H9 (cell line): ENCODE results near the gene FHIP2A. TPM values are rescaled to one million over a fixed set of nuclear protein-coding genes. Genes with fewer than 3 reads are reported as not detected.

Experiments
- DNase-seq: peaks from one replicate; pipeline ENCODE4 v3.0.0-alpha.2; 2017
- H2AFZ ChIP-seq: one replicate; pipeline ENCODE4 v1.6.1; 2013; ENCODE audit warnings: mild to moderate bottlenecking, low read length, control low read depth, moderate library complexity
- H2AK5ac ChIP-seq: 2 replicates; pipeline ENCODE4 v1.6.1; 2013; ENCODE audit warnings: low read length, control low read depth, mixed read lengths; ENCODE audit not compliant: insufficient read length
- H2BK120ac ChIP-seq: one replicate; pipeline ENCODE4 v1.6.1; 2013; ENCODE audit warnings: low read depth, mild to moderate bottlenecking, low read length, control low read depth, inconsistent platforms; ENCODE audit not compliant: poor library complexity, severe bottlenecking
- H2BK12ac ChIP-seq: 2 replicates; pipeline ENCODE4 v1.6.1; 2013; ENCODE audit warnings: low read length, control low read depth, mixed read lengths, low read depth; ENCODE audit not compliant: insufficient read length
- H2BK15ac ChIP-seq: 2 replicates; pipeline ENCODE4 v1.6.1; 2013; ENCODE audit warnings: low read depth, low read length, control low read depth
- H2BK20ac ChIP-seq: one replicate; pipeline ENCODE4 v1.6.1; 2013; ENCODE audit warnings: low read depth, mild to moderate bottlenecking, low read length, control low read depth, inconsistent platforms; ENCODE audit not compliant: poor library complexity, severe bottlenecking
- H2BK5ac ChIP-seq: 2 replicates; pipeline ENCODE4 v1.6.1; 2013; ENCODE audit warnings: low read length, control low read depth, mixed read lengths; ENCODE audit not compliant: insufficient read length
- H3K14ac ChIP-seq: 2 replicates; pipeline ENCODE4 v1.6.1; 2013; ENCODE audit warnings: low read length, control low read depth; ENCODE audit not compliant: insufficient read depth
- H3K18ac ChIP-seq: 2 replicates; pipeline ENCODE4 v1.6.1; 2013; ENCODE audit warnings: low read depth, mild to moderate bottlenecking, mixed read lengths, low read length, control low read depth; ENCODE audit not compliant: insufficient read length
- H3K23ac ChIP-seq: 2 replicates; pipeline ENCODE4 v1.6.1; 2013; ENCODE audit warnings: low read length, control low read depth, mixed read lengths, low read depth; ENCODE audit not compliant: insufficient read length
- H3K23me2 ChIP-seq: 2 replicates; pipeline ENCODE4 v1.6.1; 2013; ENCODE audit warnings: low read depth, mild to moderate bottlenecking, mixed read lengths, low read length, control low read depth; ENCODE audit not compliant: insufficient read length, poor library complexity, severe bottlenecking
- H3K27ac ChIP-seq: 2 replicates; pipeline ENCODE4 v1.5.1; 2013; ENCODE audit warnings: low read length, control low read depth, mixed read lengths, low read depth; ENCODE audit not compliant: insufficient read length
- H3K27me3 ChIP-seq: 2 replicates; pipeline ENCODE4 v1.6.1; 2013; ENCODE audit warnings: low read length, control low read depth, inconsistent platforms; ENCODE audit not compliant: insufficient read depth
- H3K4ac ChIP-seq: 2 replicates; pipeline ENCODE4 v1.6.1; 2013; ENCODE audit warnings: low read depth, mild to moderate bottlenecking, control low read depth, inconsistent platforms, low read length, moderate library complexity
- H3K4me1 ChIP-seq: 2 replicates; pipeline ENCODE4 v1.6.1; 2013; ENCODE audit warnings: low read length, control low read depth, inconsistent platforms; ENCODE audit not compliant: insufficient read depth
- H3K4me2 ChIP-seq: 2 replicates; pipeline ENCODE4 v1.6.1; 2013; ENCODE audit warnings: low read length, control low read depth, mixed read lengths; ENCODE audit not compliant: insufficient read length, insufficient read depth
- H3K56ac ChIP-seq: 2 replicates; pipeline ENCODE4 v1.6.1; 2013; ENCODE audit warnings: low read depth, mild to moderate bottlenecking, mixed read lengths, low read length, control low read depth; ENCODE audit not compliant: insufficient read length
- H3K79me1 ChIP-seq: 2 replicates; pipeline ENCODE4 v1.6.1; 2013; ENCODE audit warnings: low read depth, mild to moderate bottlenecking, moderate library complexity, low read length, control low read depth, inconsistent platforms; ENCODE audit not compliant: insufficient read depth, poor library complexity, severe bottlenecking
- H3K79me2 ChIP-seq: 2 replicates; pipeline ENCODE4 v1.6.1; 2013; ENCODE audit warnings: low read length, control low read depth, inconsistent platforms; ENCODE audit not compliant: insufficient read depth
- H3K9ac ChIP-seq: 2 replicates; pipeline ENCODE4 v1.6.1; 2013; ENCODE audit warnings: low read length, control low read depth, mixed read lengths; ENCODE audit not compliant: insufficient read length; ENCODE audit errors: extremely low read depth
- H3K9me3 ChIP-seq: one replicate; pipeline ENCODE4 v1.6.1; 2013; ENCODE audit warnings: low read depth, low read length, inconsistent platforms; ENCODE audit not compliant: control insufficient read depth
- H3T11ph ChIP-seq: one replicate; pipeline ENCODE4 v1.6.1; 2013; ENCODE audit warnings: mild to moderate bottlenecking, low read length, control low read depth, inconsistent platforms
- H4K20me1 ChIP-seq: one replicate; pipeline ENCODE4 v1.6.1; 2013; ENCODE audit not compliant: control insufficient read depth, insufficient read length, insufficient read depth
- H4K5ac ChIP-seq: 2 replicates; pipeline ENCODE4 v1.6.1; 2013; ENCODE audit warnings: low read depth, mild to moderate bottlenecking, mixed read lengths, low read length, control low read depth; ENCODE audit not compliant: insufficient read length
- H4K8ac ChIP-seq: replicated peaks from 2 replicates; pipeline ENCODE4 v1.6.1; 2013; ENCODE audit warnings: low read length, control low read depth, mixed read lengths, low read depth; ENCODE audit not compliant: insufficient read length
- H4K91ac ChIP-seq: 2 replicates; pipeline ENCODE4 v1.6.1; 2013; ENCODE audit warnings: low read depth, mild to moderate bottlenecking, moderate library complexity, mixed read lengths, low read length, control low read depth; ENCODE audit not compliant: insufficient read length
- H3K27ac Mint-ChIP-seq, 3 experiments: 2 replicates in 2 of 3; 3 replicates in 1 of 3; pipeline ENCODE4 v1.8.0; 2020 to 2021; ENCODE audit warnings: mixed read lengths in 3 of 3, mild to moderate bottlenecking in 1 of 3, moderate library complexity in 1 of 3
- H3K27me3 Mint-ChIP-seq: 2 replicates; pipeline ENCODE4 v1.8.0; 2021; ENCODE audit warnings: low read depth, mild to moderate bottlenecking, moderate library complexity, mixed read lengths
- H3K36me3 Mint-ChIP-seq, 3 experiments: 2 replicates in 2 of 3; 3 replicates in 1 of 3; pipeline ENCODE4 v1.8.0; 2020 to 2021; ENCODE audit warnings: low read depth in 3 of 3, mixed read lengths in 3 of 3; ENCODE audit not compliant: insufficient read depth in 1 of 3
- H3K4me1 Mint-ChIP-seq, 2 experiments: 2 replicates each; pipeline ENCODE4 v1.8.0; 2020; ENCODE audit warnings: mixed read lengths in 2 of 2
- H3K4me3 Mint-ChIP-seq, 2 experiments: 2 replicates in 1 of 2; 3 replicates in 1 of 2; pipeline ENCODE4 v1.8.0; 2020 to 2021; ENCODE audit warnings: mild to moderate bottlenecking in 2 of 2, mixed read lengths in 2 of 2, moderate library complexity in 1 of 2
- H3K9me3 Mint-ChIP-seq, 2 experiments: 2 replicates in 1 of 2; 3 replicates in 1 of 2; pipeline ENCODE4 v1.8.0; 2020; ENCODE audit warnings: mild to moderate bottlenecking in 2 of 2, mixed read lengths in 2 of 2, moderate library complexity in 1 of 2
- CTCF ChIP-seq: fragments of 200-600 bp; sonication (generic); conservative IDR thresholded peaks from 3 replicates; pipeline ENCODE4 v1.8.0; 2021; ENCODE audit warnings: antibody characterized with exemption, mild to moderate bottlenecking
- WGBS: extraction: QIAGEN DNeasy Blood & Tissue Kit; methylation state at CpG from one replicate; pipeline ENCODE4 v1.1.7; 2013; ENCODE audit warnings: missing lambda C conversion rate, low lambda C conversion rate, mixed read lengths; ENCODE audit not compliant: insufficient read length; ENCODE audit errors: extremely low coverage; 5-methylcytosine and 5-hydroxymethylcytosine counted together
- total RNA-seq: library from RNA; stranded (reverse); gene quantifications from 2 replicates; pipeline ENCODE4 v1.2.1, GENCODE V29; 2021

The FHIP2A gene
- total RNA-seq, 1 experiment from 2014 or later: 14.8 TPM

- Histone ChIP-seq H2BK120ac (no peak overlapping the region), H3K4me1 (no peaks in the 10 kb centered on the region), H2BK5ac (no peak overlapping the region), H3K18ac (no peak overlapping the region), H3K9ac (no peak overlapping the region), H4K5ac (no peak overlapping the region), H3K4me2 (no peak overlapping the region), H2BK20ac (no peak overlapping the region), H3K27ac (no peak overlapping the region), H3K79me1 (no peaks in the 10 kb centered on the region), H3K23ac (no peak overlapping the region), H3K27me3 (no peaks in the 10 kb centered on the region), H3K23me2 (no peaks in the 10 kb centered on the region), H2BK12ac (no peak overlapping the region), H2BK15ac (no peak overlapping the region), H3K79me2 (no peaks in the 10 kb centered on the region), H4K8ac (no peak overlapping the region), H4K20me1 (no peaks in the 10 kb centered on the region), H3K56ac (no peak overlapping the region), H3T11ph (no peak overlapping the region), H3K9me3 (no peaks in the 10 kb centered on the region), H2AFZ (no peak overlapping the region), H3K4ac (no peak overlapping the region), H3K14ac (no peak overlapping the region), H2AK5ac (no peak overlapping the region), H4K91ac (no peak overlapping the region)
- H3K27me3 Mint-ChIP-seq: peaks cover 1% of the 10 kb centered on the region; the same call in 1 of the 2 replicates
- no peaks in the 10 kb centered on the region for H3K9me3 Mint-ChIP-seq
- TF ChIP-seq CTCF: no peak
- no peak overlapping the region for H3K27ac Mint-ChIP-seq
- H3K4me1 Mint-ChIP-seq: no peaks in the 10 kb centered on the region
- no peaks in the 10 kb centered on the region; a peak in 1 of 7 replicates for H3K36me3 Mint-ChIP-seq
- no peak for DNase-seq
- no peak overlapping the region for H3K4me3 Mint-ChIP-seq
- WGBS: no CpG with 5 or more reads among the region's 3 CpGs
These were observed 29.8 kb upstream of the FHIP2A start for GRCh38 chr10:114791768-114792167.
